Measurements from ENCODE around the gene SUPT6H.

The SUPT6H gene

DNA sequence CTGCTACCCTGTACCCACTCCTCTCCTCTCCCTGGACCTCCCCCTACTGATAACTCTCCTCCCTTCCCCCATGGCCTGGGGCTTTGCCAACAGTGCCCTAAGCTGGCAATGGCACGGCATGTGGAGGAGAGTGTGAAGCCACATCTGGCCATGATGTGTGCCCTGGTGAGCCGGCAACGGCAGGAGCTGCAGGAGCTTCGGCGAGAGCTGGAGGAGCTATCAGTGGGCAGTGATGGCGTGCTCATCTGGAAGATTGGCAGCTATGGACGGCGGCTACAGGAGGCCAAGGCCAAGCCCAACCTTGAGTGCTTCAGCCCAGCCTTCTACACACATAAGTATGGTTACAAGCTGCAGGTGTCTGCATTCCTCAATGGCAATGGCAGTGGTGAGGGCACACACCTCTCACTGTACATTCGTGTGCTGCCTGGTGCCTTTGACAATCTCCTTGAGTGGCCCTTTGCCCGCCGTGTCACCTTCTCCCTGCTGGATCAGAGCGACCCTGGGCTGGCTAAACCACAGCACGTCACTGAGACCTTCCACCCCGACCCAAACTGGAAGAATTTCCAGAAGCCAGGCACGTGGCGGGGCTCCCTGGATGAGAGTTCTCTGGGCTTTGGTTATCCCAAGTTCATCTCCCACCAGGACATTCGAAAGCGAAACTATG is 87.0 kb downstream of the SUPT6H start:
- H3K9me3 ChIP-seq (ENCODE audit: control insufficient read depth, insufficient read depth, low read depth, low read length): no peaks in the 10 kb centered on the region
- H3K36me3 ChIP-seq (ENCODE audit: control insufficient read depth in 2 of 2, insufficient read depth in 1 of 2, low read length in 2 of 2): peaks cover 7 to 73% of the 10 kb centered on the region in 2 experiments; a peak in 2 of 3 replicates
- ChIA-PET POLR2A (interaction anchor here (1.1 to 14.1 kb wide), 5 partner anchors 12 to 30 kb away, joined by 3 to 448 read pairs (median 3); partner anchors contain the start of genes NEK8, RPL23A and TLCD1), CTCF (interaction anchor here (0.5 to 16.7 kb wide), 17 partner anchors 9 to 368 kb away, joined by 3 to 445 read pairs (median 4); partner anchors contain the start of genes DHRS13, NEK8, PROCA1 and RPL23A)
- TF ChIP-seq, protein P1, sequence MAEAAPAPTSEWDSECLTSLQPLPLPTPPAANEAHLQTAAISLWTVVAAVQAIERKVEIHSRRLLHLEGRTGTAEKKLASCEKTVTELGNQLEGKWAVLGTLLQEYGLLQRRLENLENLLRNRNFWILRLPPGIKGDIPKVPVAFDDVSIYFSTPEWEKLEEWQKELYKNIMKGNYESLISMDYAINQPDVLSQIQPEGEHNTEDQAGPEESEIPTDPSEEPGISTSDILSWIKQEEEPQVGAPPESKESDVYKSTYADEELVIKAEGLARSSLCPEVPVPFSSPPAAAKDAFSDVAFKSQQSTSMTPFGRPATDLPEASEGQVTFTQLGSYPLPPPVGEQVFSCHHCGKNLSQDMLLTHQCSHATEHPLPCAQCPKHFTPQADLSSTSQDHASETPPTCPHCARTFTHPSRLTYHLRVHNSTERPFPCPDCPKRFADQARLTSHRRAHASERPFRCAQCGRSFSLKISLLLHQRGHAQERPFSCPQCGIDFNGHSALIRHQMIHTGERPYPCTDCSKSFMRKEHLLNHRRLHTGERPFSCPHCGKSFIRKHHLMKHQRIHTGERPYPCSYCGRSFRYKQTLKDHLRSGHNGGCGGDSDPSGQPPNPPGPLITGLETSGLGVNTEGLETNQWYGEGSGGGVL (tag by site-specific recombination; IDR thresholded peaks at IDR 0.05): no peak
- TF ChIP-seq ZEB2 (tag by site-specific recombination; IDR thresholded peaks at IDR 0.05) (no peak), ZNF274 (IDR thresholded peaks at IDR 0.05; ENCODE audit: low read length) (no peak), ZNF274 (tag by site-specific recombination; IDR thresholded peaks at IDR 0.05; ENCODE audit: borderline replicate concordance) (no peak), ZNF529 (tag by site-specific recombination; IDR thresholded peaks at IDR 0.05; ENCODE audit: insufficient replicate concordance) (no peak), IKZF3 (tag by site-specific recombination; IDR thresholded peaks at IDR 0.05) (peak; percentile 12; the same call in 1 of the 2 replicates), ZNF202 (tag by site-specific recombination; IDR thresholded peaks at IDR 0.05; ENCODE audit: borderline replicate concordance) (no peak), ZNF423 (tag by site-specific recombination; IDR thresholded peaks at IDR 0.05) (no peak), ZNF140 (tag by site-specific recombination; IDR thresholded peaks at IDR 0.05) (no peak), OSR2 (tag by site-specific recombination; IDR thresholded peaks at IDR 0.05) (no peak), ZNF391 (tag by site-specific recombination; IDR thresholded peaks at IDR 0.05; ENCODE audit: borderline replicate concordance, low read depth) (no peak)
- TF ChIP-seq, protein P2, sequence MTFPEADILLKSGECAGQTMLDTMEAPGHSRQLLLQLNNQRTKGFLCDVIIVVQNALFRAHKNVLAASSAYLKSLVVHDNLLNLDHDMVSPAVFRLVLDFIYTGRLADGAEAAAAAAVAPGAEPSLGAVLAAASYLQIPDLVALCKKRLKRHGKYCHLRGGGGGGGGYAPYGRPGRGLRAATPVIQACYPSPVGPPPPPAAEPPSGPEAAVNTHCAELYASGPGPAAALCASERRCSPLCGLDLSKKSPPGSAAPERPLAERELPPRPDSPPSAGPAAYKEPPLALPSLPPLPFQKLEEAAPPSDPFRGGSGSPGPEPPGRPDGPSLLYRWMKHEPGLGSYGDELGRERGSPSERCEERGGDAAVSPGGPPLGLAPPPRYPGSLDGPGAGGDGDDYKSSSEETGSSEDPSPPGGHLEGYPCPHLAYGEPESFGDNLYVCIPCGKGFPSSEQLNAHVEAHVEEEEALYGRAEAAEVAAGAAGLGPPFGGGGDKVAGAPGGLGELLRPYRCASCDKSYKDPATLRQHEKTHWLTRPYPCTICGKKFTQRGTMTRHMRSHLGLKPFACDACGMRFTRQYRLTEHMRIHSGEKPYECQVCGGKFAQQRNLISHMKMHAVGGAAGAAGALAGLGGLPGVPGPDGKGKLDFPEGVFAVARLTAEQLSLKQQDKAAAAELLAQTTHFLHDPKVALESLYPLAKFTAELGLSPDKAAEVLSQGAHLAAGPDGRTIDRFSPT (tag by site-specific recombination; IDR thresholded peaks at IDR 0.05): peak; percentile 82; the same call in 1 of the 2 replicates
- TF ChIP-seq, protein P3, sequence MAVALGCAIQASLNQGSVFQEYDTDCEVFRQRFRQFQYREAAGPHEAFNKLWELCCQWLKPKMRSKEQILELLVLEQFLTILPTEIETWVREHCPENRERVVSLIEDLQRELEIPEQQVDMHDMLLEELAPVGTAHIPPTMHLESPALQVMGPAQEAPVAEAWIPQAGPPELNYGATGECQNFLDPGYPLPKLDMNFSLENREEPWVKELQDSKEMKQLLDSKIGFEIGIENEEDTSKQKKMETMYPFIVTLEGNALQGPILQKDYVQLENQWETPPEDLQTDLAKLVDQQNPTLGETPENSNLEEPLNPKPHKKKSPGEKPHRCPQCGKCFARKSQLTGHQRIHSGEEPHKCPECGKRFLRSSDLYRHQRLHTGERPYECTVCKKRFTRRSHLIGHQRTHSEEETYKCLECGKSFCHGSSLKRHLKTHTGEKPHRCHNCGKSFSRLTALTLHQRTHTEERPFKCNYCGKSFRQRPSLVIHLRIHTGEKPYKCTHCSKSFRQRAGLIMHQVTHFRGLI (tag by site-specific recombination; IDR thresholded peaks at IDR 0.05): peak; percentile 97
- TF ChIP-seq, protein P4, sequence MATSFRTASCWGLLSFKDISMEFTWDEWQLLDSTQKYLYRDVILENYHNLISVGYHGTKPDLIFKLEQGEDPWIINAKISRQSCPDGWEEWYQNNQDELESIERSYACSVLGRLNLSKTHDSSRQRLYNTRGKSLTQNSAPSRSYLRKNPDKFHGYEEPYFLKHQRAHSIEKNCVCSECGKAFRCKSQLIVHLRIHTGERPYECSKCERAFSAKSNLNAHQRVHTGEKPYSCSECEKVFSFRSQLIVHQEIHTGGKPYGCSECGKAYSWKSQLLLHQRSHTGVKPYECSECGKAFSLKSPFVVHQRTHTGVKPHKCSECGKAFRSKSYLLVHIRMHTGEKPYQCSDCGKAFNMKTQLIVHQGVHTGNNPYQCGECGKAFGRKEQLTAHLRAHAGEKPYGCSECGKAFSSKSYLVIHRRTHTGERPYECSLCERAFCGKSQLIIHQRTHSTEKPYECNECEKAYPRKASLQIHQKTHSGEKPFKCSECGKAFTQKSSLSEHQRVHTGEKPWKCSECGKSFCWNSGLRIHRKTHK (tag by site-specific recombination; IDR thresholded peaks at IDR 0.05): no peak
- TF ChIP-seq, protein P5, sequence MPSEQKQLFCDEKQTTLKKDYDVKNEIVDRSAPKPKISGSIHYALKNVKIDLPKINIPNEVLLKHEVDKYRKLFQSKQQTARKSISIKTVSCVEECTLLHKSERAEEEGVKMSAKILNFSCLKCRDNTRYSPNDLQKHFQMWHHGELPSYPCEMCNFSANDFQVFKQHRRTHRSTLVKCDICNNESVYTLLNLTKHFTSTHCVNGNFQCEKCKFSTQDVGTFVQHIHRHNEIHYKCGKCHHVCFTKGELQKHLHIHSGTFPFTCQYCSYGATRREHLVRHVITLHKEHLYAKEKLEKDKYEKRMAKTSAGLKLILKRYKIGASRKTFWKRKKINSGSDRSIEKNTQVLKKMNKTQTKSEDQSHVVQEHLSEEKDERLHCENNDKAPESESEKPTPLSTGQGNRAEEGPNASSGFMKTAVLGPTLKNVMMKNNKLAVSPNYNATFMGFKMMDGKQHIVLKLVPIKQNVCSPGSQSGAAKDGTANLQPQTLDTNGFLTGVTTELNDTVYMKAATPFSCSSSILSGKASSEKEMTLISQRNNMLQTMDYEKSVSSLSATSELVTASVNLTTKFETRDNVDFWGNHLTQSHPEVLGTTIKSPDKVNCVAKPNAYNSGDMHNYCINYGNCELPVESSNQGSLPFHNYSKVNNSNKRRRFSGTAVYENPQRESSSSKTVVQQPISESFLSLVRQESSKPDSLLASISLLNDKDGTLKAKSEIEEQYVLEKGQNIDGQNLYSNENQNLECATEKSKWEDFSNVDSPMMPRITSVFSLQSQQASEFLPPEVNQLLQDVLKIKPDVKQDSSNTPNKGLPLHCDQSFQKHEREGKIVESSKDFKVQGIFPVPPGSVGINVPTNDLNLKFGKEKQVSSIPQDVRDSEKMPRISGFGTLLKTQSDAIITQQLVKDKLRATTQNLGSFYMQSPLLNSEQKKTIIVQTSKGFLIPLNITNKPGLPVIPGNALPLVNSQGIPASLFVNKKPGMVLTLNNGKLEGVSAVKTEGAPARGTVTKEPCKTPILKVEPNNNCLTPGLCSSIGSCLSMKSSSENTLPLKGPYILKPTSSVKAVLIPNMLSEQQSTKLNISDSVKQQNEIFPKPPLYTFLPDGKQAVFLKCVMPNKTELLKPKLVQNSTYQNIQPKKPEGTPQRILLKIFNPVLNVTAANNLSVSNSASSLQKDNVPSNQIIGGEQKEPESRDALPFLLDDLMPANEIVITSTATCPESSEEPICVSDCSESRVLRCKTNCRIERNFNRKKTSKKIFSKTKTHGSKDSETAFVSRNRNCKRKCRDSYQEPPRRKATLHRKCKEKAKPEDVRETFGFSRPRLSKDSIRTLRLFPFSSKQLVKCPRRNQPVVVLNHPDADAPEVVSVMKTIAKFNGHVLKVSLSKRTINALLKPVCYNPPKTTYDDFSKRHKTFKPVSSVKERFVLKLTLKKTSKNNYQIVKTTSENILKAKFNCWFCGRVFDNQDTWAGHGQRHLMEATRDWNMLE (tag by site-specific recombination; conservative IDR thresholded peaks at IDR 0.05; ENCODE audit: low read depth): no peak
- TF ChIP-seq, protein P6, sequence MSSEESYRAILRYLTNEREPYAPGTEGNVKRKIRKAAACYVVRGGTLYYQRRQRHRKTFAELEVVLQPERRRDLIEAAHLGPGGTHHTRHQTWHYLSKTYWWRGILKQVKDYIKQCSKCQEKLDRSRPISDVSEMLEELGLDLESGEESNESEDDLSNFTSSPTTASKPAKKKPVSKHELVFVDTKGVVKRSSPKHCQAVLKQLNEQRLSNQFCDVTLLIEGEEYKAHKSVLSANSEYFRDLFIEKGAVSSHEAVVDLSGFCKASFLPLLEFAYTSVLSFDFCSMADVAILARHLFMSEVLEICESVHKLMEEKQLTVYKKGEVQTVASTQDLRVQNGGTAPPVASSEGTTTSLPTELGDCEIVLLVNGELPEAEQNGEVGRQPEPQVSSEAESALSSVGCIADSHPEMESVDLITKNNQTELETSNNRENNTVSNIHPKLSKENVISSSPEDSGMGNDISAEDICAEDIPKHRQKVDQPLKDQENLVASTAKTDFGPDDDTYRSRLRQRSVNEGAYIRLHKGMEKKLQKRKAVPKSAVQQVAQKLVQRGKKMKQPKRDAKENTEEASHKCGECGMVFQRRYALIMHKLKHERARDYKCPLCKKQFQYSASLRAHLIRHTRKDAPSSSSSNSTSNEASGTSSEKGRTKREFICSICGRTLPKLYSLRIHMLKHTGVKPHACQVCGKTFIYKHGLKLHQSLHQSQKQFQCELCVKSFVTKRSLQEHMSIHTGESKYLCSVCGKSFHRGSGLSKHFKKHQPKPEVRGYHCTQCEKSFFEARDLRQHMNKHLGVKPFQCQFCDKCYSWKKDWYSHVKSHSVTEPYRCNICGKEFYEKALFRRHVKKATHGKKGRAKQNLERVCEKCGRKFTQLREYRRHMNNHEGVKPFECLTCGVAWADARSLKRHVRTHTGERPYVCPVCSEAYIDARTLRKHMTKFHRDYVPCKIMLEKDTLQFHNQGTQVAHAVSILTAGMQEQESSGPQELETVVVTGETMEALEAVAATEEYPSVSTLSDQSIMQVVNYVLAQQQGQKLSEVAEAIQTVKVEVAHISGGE (tag by site-specific recombination; conservative IDR thresholded peaks at IDR 0.05; ENCODE audit: low read depth): no peak
- H3K27ac ChIP-seq (ENCODE audit: extremely low read depth, low read depth, low read length): no peak overlapping the region
- no peak overlapping the region for H3K4me3 ChIP-seq (ENCODE audit: low read depth, low read length)
- peaks cover 8% of the 10 kb centered on the region; the same call in 1 of the 2 replicates for H3K4me1 ChIP-seq (ENCODE audit: control insufficient read depth, insufficient read depth, low read length)
